H9 (cell line): ENCODE measurements around the gene SCNN1B. TPM values are rescaled to one million over a fixed set of nuclear protein-coding genes. Genes with fewer than 3 reads are reported as not detected.

Experiments used
- DNase-seq: peaks from one replicate; pipeline ENCODE4 v3.0.0-alpha.2; 2017
- H2AFZ ChIP-seq: one replicate; pipeline ENCODE4 v1.6.1; 2013; ENCODE audit warnings: mild to moderate bottlenecking, low read length, control low read depth, moderate library complexity
- H2AK5ac ChIP-seq: 2 replicates; pipeline ENCODE4 v1.6.1; 2013; ENCODE audit warnings: low read length, control low read depth, mixed read lengths; ENCODE audit not compliant: insufficient read length
- H2BK120ac ChIP-seq: one replicate; pipeline ENCODE4 v1.6.1; 2013; ENCODE audit warnings: low read depth, mild to moderate bottlenecking, low read length, control low read depth, inconsistent platforms; ENCODE audit not compliant: poor library complexity, severe bottlenecking
- H2BK12ac ChIP-seq: 2 replicates; pipeline ENCODE4 v1.6.1; 2013; ENCODE audit warnings: low read length, control low read depth, mixed read lengths, low read depth; ENCODE audit not compliant: insufficient read length
- H2BK15ac ChIP-seq: 2 replicates; pipeline ENCODE4 v1.6.1; 2013; ENCODE audit warnings: low read depth, low read length, control low read depth
- H2BK20ac ChIP-seq: one replicate; pipeline ENCODE4 v1.6.1; 2013; ENCODE audit warnings: low read depth, mild to moderate bottlenecking, low read length, control low read depth, inconsistent platforms; ENCODE audit not compliant: poor library complexity, severe bottlenecking
- H2BK5ac ChIP-seq: 2 replicates; pipeline ENCODE4 v1.6.1; 2013; ENCODE audit warnings: low read length, control low read depth, mixed read lengths; ENCODE audit not compliant: insufficient read length
- H3K14ac ChIP-seq: 2 replicates; pipeline ENCODE4 v1.6.1; 2013; ENCODE audit warnings: low read length, control low read depth; ENCODE audit not compliant: insufficient read depth
- H3K18ac ChIP-seq: 2 replicates; pipeline ENCODE4 v1.6.1; 2013; ENCODE audit warnings: low read depth, mild to moderate bottlenecking, mixed read lengths, low read length, control low read depth; ENCODE audit not compliant: insufficient read length
- H3K23ac ChIP-seq: 2 replicates; pipeline ENCODE4 v1.6.1; 2013; ENCODE audit warnings: low read length, control low read depth, mixed read lengths, low read depth; ENCODE audit not compliant: insufficient read length
- H3K23me2 ChIP-seq: 2 replicates; pipeline ENCODE4 v1.6.1; 2013; ENCODE audit warnings: low read depth, mild to moderate bottlenecking, mixed read lengths, low read length, control low read depth; ENCODE audit not compliant: insufficient read length, poor library complexity, severe bottlenecking
- H3K27ac ChIP-seq: 2 replicates; pipeline ENCODE4 v1.5.1; 2013; ENCODE audit warnings: low read length, control low read depth, mixed read lengths, low read depth; ENCODE audit not compliant: insufficient read length
- H3K27me3 ChIP-seq: 2 replicates; pipeline ENCODE4 v1.6.1; 2013; ENCODE audit warnings: low read length, control low read depth, inconsistent platforms; ENCODE audit not compliant: insufficient read depth
- H3K4ac ChIP-seq: 2 replicates; pipeline ENCODE4 v1.6.1; 2013; ENCODE audit warnings: low read depth, mild to moderate bottlenecking, control low read depth, inconsistent platforms, low read length, moderate library complexity
- H3K4me1 ChIP-seq: 2 replicates; pipeline ENCODE4 v1.6.1; 2013; ENCODE audit warnings: low read length, control low read depth, inconsistent platforms; ENCODE audit not compliant: insufficient read depth
- H3K4me2 ChIP-seq: 2 replicates; pipeline ENCODE4 v1.6.1; 2013; ENCODE audit warnings: low read length, control low read depth, mixed read lengths; ENCODE audit not compliant: insufficient read length, insufficient read depth
- H3K56ac ChIP-seq: 2 replicates; pipeline ENCODE4 v1.6.1; 2013; ENCODE audit warnings: low read depth, mild to moderate bottlenecking, mixed read lengths, low read length, control low read depth; ENCODE audit not compliant: insufficient read length
- H3K79me1 ChIP-seq: 2 replicates; pipeline ENCODE4 v1.6.1; 2013; ENCODE audit warnings: low read depth, mild to moderate bottlenecking, moderate library complexity, low read length, control low read depth, inconsistent platforms; ENCODE audit not compliant: insufficient read depth, poor library complexity, severe bottlenecking
- H3K79me2 ChIP-seq: 2 replicates; pipeline ENCODE4 v1.6.1; 2013; ENCODE audit warnings: low read length, control low read depth, inconsistent platforms; ENCODE audit not compliant: insufficient read depth
- H3K9ac ChIP-seq: 2 replicates; pipeline ENCODE4 v1.6.1; 2013; ENCODE audit warnings: low read length, control low read depth, mixed read lengths; ENCODE audit not compliant: insufficient read length; ENCODE audit errors: extremely low read depth
- H3K9me3 ChIP-seq: one replicate; pipeline ENCODE4 v1.6.1; 2013; ENCODE audit warnings: low read depth, low read length, inconsistent platforms; ENCODE audit not compliant: control insufficient read depth
- H3T11ph ChIP-seq: one replicate; pipeline ENCODE4 v1.6.1; 2013; ENCODE audit warnings: mild to moderate bottlenecking, low read length, control low read depth, inconsistent platforms
- H4K20me1 ChIP-seq: one replicate; pipeline ENCODE4 v1.6.1; 2013; ENCODE audit not compliant: control insufficient read depth, insufficient read length, insufficient read depth
- H4K5ac ChIP-seq: 2 replicates; pipeline ENCODE4 v1.6.1; 2013; ENCODE audit warnings: low read depth, mild to moderate bottlenecking, mixed read lengths, low read length, control low read depth; ENCODE audit not compliant: insufficient read length
- H4K8ac ChIP-seq: replicated peaks from 2 replicates; pipeline ENCODE4 v1.6.1; 2013; ENCODE audit warnings: low read length, control low read depth, mixed read lengths, low read depth; ENCODE audit not compliant: insufficient read length
- H4K91ac ChIP-seq: 2 replicates; pipeline ENCODE4 v1.6.1; 2013; ENCODE audit warnings: low read depth, mild to moderate bottlenecking, moderate library complexity, mixed read lengths, low read length, control low read depth; ENCODE audit not compliant: insufficient read length
- H3K27ac Mint-ChIP-seq, 3 experiments: 2 replicates in 2 of 3; 3 replicates in 1 of 3; pipeline ENCODE4 v1.8.0; 2020 to 2021; ENCODE audit warnings: mixed read lengths in 3 of 3, mild to moderate bottlenecking in 1 of 3, moderate library complexity in 1 of 3
- H3K27me3 Mint-ChIP-seq: 2 replicates; pipeline ENCODE4 v1.8.0; 2021; ENCODE audit warnings: low read depth, mild to moderate bottlenecking, moderate library complexity, mixed read lengths
- H3K36me3 Mint-ChIP-seq, 3 experiments: 2 replicates in 2 of 3; 3 replicates in 1 of 3; pipeline ENCODE4 v1.8.0; 2020 to 2021; ENCODE audit warnings: low read depth in 3 of 3, mixed read lengths in 3 of 3; ENCODE audit not compliant: insufficient read depth in 1 of 3
- H3K4me1 Mint-ChIP-seq, 2 experiments: 2 replicates each; pipeline ENCODE4 v1.8.0; 2020; ENCODE audit warnings: mixed read lengths in 2 of 2
- H3K4me3 Mint-ChIP-seq, 2 experiments: 2 replicates in 1 of 2; 3 replicates in 1 of 2; pipeline ENCODE4 v1.8.0; 2020 to 2021; ENCODE audit warnings: mild to moderate bottlenecking in 2 of 2, mixed read lengths in 2 of 2, moderate library complexity in 1 of 2
- H3K9me3 Mint-ChIP-seq, 2 experiments: 2 replicates in 1 of 2; 3 replicates in 1 of 2; pipeline ENCODE4 v1.8.0; 2020; ENCODE audit warnings: mild to moderate bottlenecking in 2 of 2, mixed read lengths in 2 of 2, moderate library complexity in 1 of 2
- CTCF ChIP-seq: fragments of 200-600 bp; sonication (generic); conservative IDR thresholded peaks from 3 replicates; pipeline ENCODE4 v1.8.0; 2021; ENCODE audit warnings: antibody characterized with exemption, mild to moderate bottlenecking
- WGBS: extraction: QIAGEN DNeasy Blood & Tissue Kit; methylation state at CpG from one replicate; pipeline ENCODE4 v1.1.7; 2013; ENCODE audit warnings: missing lambda C conversion rate, low lambda C conversion rate, mixed read lengths; ENCODE audit not compliant: insufficient read length; ENCODE audit errors: extremely low coverage; 5-methylcytosine and 5-hydroxymethylcytosine counted together
- total RNA-seq: library from RNA; stranded (reverse); gene quantifications from 2 replicates; pipeline ENCODE4 v1.2.1, GENCODE V29; 2021

Gene SCNN1B
- total RNA-seq, 1 experiment from 2014 or later = 0.11 TPM

DNA sequence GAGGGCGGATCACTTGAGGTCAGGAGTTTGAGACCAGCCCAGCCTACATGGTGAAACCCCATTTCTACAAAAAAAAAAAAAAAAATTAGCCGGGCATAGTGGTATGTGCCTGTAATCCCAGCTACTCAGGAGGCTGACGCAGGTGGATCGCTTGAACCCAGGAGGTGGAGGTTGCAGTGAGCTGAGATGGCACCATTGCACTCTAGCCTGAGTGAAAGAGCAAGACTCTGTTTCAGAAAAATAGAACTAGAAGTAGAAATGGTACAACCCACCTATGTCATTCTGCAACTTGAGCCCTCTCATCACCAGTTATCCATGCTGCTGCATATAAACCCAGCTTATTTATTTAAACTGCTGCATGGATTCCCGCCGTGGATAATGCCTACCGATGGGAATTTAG lies 1.6 kb downstream of the SCNN1B start:
- Histone ChIP-seq H4K8ac (no peak overlapping the region), H3K9ac (no peak overlapping the region), H2BK5ac (no peak overlapping the region), H3K23me2 (peaks cover 5% of the 10 kb centered on the region), H3K4me1 (no peaks in the 10 kb centered on the region), H2AFZ (no peak overlapping the region), H2AK5ac (no peak overlapping the region), H3T11ph (no peak overlapping the region), H2BK12ac (no peak overlapping the region), H2BK20ac (no peak overlapping the region), H3K14ac (no peak overlapping the region), H3K79me2 (no peaks in the 10 kb centered on the region), H4K5ac (no peak overlapping the region), H3K27me3 (peaks cover 18% of the 10 kb centered on the region; the same call in 1 of the 2 replicates), H3K27ac (no peak overlapping the region), H2BK120ac (no peak overlapping the region), H3K4me2 (no peak overlapping the region), H3K18ac (no peak overlapping the region), H2BK15ac (no peak overlapping the region), H3K4ac (no peak overlapping the region), H4K20me1 (no peaks in the 10 kb centered on the region), H4K91ac (no peak overlapping the region), H3K79me1 (no peaks in the 10 kb centered on the region), H3K23ac (no peak overlapping the region), H3K9me3 (no peaks in the 10 kb centered on the region), H3K56ac (no peak overlapping the region)
- Mint-ChIP-seq H3K27me3 (peaks cover 67% of the 10 kb centered on the region), H3K4me3 (no peak overlapping the region), H3K27ac (no peak overlapping the region), H3K36me3 (no peaks in the 10 kb centered on the region), H3K4me1 (peaks cover 12 to 14% of the 10 kb centered on the region in 2 experiments), H3K9me3 (no peaks in the 10 kb centered on the region)
- DNase-seq = no peak
- TF ChIP-seq CTCF = no peak
- WGBS = no CpG with 5 or more reads among the region's 7 CpGs
